ENCODE data around the gene CDH7.

DNA sequence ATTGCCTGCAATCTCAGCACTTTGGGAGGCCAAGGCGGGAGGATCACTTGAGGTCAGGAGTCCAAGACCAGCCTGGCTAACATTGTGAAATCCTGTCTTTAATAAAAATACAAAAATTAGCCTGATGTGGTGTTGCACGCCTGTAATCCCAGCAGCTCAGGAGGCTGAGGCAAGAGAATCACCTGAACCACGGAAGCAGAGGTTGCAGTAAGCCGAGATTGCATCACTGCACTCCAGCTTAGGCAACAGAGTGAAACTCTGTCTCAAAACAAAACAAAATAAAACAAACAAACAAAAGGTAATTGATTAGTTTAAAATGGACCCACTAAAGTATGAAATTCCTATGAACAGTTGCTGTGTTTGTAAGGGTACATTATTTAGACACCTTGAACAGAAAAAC lies 39.8 kb downstream of the CDH7 start:
- TF ChIP-seq, protein P1, sequence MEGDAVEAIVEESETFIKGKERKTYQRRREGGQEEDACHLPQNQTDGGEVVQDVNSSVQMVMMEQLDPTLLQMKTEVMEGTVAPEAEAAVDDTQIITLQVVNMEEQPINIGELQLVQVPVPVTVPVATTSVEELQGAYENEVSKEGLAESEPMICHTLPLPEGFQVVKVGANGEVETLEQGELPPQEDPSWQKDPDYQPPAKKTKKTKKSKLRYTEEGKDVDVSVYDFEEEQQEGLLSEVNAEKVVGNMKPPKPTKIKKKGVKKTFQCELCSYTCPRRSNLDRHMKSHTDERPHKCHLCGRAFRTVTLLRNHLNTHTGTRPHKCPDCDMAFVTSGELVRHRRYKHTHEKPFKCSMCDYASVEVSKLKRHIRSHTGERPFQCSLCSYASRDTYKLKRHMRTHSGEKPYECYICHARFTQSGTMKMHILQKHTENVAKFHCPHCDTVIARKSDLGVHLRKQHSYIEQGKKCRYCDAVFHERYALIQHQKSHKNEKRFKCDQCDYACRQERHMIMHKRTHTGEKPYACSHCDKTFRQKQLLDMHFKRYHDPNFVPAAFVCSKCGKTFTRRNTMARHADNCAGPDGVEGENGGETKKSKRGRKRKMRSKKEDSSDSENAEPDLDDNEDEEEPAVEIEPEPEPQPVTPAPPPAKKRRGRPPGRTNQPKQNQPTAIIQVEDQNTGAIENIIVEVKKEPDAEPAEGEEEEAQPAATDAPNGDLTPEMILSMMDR (IDR thresholded peaks at IDR 0.05) = no peak
- TF ChIP-seq SIN3A (IDR thresholded peaks at IDR 0.05; ENCODE audit: borderline replicate concordance, insufficient read depth, low read depth, low read length) = no peak
- TF ChIP-seq, protein P2, sequence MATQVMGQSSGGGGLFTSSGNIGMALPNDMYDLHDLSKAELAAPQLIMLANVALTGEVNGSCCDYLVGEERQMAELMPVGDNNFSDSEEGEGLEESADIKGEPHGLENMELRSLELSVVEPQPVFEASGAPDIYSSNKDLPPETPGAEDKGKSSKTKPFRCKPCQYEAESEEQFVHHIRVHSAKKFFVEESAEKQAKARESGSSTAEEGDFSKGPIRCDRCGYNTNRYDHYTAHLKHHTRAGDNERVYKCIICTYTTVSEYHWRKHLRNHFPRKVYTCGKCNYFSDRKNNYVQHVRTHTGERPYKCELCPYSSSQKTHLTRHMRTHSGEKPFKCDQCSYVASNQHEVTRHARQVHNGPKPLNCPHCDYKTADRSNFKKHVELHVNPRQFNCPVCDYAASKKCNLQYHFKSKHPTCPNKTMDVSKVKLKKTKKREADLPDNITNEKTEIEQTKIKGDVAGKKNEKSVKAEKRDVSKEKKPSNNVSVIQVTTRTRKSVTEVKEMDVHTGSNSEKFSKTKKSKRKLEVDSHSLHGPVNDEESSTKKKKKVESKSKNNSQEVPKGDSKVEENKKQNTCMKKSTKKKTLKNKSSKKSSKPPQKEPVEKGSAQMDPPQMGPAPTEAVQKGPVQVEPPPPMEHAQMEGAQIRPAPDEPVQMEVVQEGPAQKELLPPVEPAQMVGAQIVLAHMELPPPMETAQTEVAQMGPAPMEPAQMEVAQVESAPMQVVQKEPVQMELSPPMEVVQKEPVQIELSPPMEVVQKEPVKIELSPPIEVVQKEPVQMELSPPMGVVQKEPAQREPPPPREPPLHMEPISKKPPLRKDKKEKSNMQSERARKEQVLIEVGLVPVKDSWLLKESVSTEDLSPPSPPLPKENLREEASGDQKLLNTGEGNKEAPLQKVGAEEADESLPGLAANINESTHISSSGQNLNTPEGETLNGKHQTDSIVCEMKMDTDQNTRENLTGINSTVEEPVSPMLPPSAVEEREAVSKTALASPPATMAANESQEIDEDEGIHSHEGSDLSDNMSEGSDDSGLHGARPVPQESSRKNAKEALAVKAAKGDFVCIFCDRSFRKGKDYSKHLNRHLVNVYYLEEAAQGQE (IDR thresholded peaks at IDR 0.05; ENCODE audit: insufficient read depth in 1 of 2, low read depth in 2 of 2, low read length in 1 of 2) = no peak
- no peak for TF ChIP-seq TCF7L2 (IDR thresholded peaks at IDR 0.05; ENCODE audit: low read depth, low read length)
